ENCODE measurements around the gene MCM8.

DNA sequence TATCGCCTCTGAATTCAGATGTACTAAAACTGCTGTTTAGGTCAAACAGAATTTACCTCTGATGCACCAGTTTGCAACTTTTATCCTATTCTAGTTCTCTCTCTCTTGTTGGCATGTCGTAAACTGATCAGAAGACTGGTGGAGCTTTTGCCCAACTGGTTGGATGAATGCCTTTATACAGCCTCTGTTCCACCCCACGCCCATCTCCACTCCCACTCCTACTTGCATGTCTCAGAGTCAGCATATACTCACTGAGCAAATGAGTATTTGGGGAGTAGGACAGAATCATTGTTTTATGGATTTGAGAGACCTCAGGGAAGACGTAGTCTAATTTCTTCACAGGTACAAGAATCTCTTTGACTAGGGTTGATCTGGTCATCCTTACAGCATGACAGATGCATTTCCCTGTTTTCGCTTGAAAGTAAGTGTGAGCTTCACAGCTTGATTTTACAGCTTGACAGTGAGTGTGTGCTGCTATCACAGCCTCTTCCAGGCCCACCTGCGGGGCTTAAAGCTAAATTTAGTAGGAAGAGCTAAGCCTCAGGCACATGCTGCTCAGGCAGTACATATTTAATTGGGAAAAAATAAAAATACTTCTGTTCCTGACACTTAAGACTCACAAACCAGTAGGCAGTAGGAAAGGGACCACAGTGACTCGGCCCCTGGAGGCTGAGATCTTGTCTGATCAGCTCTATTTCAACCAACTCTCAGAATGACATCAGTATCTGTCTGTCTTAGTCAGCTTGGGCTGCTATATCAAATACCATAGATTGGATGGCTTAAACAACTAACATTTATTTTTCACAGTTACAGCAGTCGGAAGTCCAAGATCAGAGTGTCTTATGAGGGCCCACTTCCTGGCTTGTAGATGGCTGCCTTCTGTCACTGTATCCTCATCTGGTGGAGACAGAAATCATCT, 30.6 kb upstream of the MCM8 start:
- no peak for TF ChIP-seq POLR2A (IDR thresholded peaks at IDR 0.05; ENCODE audit: low read depth)
- TF ChIP-seq, protein P1, sequence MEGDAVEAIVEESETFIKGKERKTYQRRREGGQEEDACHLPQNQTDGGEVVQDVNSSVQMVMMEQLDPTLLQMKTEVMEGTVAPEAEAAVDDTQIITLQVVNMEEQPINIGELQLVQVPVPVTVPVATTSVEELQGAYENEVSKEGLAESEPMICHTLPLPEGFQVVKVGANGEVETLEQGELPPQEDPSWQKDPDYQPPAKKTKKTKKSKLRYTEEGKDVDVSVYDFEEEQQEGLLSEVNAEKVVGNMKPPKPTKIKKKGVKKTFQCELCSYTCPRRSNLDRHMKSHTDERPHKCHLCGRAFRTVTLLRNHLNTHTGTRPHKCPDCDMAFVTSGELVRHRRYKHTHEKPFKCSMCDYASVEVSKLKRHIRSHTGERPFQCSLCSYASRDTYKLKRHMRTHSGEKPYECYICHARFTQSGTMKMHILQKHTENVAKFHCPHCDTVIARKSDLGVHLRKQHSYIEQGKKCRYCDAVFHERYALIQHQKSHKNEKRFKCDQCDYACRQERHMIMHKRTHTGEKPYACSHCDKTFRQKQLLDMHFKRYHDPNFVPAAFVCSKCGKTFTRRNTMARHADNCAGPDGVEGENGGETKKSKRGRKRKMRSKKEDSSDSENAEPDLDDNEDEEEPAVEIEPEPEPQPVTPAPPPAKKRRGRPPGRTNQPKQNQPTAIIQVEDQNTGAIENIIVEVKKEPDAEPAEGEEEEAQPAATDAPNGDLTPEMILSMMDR (IDR thresholded peaks at IDR 0.05): no peak
- TF ChIP-seq POLR2AphosphoS5 (IDR thresholded peaks at IDR 0.05): no peak
- no peak for TF ChIP-seq EP300 (IDR thresholded peaks at IDR 0.05)
